Superior temporal gyrus (tissue), 1 donor: ENCODE results near the gene SQSTM1.

ENCODE experiments used
- DNase-seq: peaks from one replicate; pipeline ENCODE4 v3.0.0-alpha.2; 2016; ENCODE audit errors: extremely low spot score

The SQSTM1 gene

DNA sequence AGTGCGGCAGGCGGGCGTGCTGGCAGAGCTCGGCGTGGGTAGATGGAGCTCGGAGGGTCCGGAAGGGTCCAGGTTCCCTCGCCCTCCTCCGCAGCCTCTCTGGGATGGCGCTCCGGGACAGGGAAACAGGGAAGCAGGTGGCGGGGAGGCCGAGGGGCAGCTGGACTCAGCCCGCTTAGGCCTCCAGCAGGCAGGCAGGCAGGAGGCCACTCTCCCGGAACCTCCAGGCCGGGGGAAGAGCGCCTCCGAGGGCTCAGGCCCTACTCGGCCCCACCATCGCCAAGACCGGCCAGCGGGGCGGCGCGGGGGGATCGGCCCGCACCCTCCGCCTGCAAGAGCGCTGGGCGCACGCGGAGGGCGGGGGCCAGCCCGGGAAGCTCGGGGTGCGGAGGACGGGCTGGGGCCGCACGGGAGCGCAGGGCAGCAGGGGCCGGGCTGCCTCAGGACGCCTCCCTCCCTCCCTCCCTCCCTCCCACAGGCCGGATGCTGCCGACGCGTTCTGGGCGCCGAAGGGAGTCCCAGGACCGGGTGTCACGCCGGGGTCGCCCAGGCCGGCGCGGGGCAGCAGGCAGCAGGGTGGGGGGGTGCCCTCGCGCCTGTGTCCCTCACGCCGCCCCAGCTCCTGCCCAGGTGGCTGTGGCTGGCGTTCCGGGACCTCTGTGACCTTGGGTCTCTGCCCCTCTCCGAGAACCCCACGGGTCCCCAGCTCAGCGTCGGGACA, 15.0 kb upstream of the SQSTM1 start:
- DNase-seq = no peak

DNA sequence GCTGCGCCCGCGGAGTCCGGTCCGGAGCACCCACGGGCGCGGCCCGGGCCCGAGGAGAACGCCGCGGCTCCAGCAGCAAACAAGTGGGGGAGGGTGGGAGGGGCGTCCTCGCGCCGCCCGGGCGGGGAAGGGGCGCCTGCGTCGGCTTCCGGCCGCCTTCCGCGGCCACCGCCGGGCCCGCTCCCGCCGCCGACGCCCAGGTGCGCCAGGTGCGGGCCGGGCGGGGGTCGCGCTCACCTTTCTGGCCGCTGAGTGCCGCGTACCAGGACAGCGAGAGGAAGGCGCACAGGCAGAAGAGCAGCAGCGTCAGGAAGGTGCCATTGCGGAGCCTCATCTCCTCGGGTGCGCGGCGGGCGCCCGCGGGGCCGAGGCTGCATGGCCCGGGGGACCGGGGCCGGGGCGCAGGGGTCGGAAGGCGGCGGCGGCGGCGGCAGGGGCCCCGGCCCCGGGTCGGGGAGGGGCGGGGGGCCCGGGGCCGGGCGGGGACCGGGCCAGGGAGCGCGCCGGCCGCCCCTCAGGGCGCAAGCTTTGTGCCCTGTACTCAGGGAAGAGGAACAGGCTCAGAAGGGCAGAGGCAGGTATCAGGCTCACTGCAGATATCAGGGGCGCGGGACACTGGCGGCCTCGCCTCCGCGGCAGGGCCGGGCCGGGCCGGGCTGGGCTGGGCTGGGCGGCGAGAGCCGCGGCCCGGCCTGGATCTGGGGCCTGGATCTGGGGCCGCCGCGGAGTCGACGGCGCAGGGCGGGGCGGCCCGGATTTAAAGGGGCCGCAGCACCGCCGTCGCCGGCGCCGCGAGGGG, 14.3 kb upstream of the SQSTM1 start, which contains the start of gene MGAT4B:
Gene MGAT4B (minus strand): TSS at position 617 of the 799 bp plus-strand sequence. CDS start 283 bp downstream, at position 334.
- peak; percentile 63 for DNase-seq

GRCh38 chr5:179812135-179812825, 8.4 kb upstream of the SQSTM1 start:
- DNase-seq = no peak

DNA sequence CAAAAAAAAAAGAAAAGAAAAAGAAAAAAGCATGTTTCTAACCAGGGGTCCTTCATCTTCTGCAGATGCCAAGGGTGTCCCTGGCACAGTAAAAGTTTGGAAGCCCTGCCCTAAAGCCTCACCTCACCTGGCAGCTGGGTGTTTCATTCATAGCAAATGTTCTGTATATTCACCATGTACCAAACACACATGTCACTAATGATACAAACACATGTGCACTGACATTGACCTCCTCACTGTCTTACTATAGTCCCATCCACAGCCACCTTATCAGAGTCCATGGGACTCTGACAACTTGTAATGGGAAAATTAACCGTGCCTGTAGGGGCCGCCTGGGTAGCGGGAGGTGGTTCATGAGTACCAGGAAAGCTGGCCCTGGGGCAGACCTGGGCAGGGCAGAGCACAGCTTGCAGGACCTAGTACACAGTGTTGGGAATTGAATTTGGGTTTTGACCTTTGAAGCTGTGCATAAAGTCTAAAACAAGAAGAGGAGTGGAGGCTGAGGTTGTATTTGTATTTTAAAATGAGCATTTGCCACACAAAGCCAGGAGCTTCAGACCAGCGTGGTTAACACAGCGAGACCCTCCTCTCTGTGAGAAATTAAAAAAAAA, 7.6 kb upstream of the SQSTM1 start:
- DNase-seq = no peak

GRCh38 chr5:179814090-179814489, 6.6 kb upstream of the SQSTM1 start:
- DNase-seq = no peak

GRCh38 chr5:179815491-179816249, 5.0 kb upstream of the SQSTM1 start:
- DNase-seq = no peak

GRCh38 chr5:179816401-179816795, 4.3 kb upstream of the SQSTM1 start:
- no peak for DNase-seq

- no peak for DNase-seq
Observed at GRCh38 chr5:179816796-179817469, 3.8 kb upstream of the SQSTM1 start.

GRCh38 chr5:179817470-179817840, 3.2 kb upstream of the SQSTM1 start:
- no peak for DNase-seq

DNA sequence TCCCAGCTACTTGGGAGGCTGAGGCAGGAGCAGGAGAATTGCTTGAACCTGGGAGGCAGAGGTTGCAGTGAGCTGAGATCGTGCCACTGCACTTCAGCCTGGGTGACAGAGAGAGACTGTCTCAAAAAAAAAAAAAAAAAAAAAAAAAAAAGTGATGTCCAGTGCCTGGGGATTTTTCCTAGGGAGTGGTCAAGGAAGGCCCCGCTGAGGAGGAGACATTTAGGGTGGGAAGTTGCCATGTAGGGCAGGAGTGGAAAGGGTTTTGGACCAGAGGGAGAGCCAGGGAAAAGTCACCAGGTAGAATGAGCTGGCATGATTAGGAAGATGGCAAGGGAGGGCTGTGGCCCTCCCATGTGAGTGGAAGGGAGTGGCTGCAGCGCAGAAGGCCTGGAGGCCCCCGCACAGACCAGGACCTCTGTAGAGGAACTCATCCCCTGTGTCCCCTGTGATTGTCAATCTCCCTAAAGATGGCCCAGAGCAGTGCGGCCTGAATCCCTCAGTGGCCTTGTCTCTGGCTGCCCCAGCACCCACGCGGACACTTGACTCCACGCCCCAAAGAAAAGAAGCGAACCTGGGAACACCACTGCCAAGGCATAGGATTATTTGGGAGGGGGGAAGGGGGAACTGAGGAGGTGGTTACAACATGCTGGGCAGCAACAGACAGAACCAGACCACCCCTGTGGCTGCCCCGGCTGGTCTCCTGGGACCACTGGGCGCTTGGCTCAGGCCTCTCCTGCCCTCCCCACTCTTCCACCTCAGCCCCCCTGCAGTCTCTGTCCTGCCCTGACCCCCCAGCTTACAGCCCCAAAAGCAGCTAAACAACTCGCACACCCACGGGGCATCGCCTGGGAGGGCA, 2.6 kb upstream of the SQSTM1 start:
- DNase-seq = no peak

GRCh38 chr5:179818746-179819295, 1.9 kb upstream of the SQSTM1 start:
- DNase-seq = peak; percentile 93

GRCh38 chr5:179819296-179820126, 1.2 kb upstream of the SQSTM1 start:
- peak; percentile 70 for DNase-seq

DNA sequence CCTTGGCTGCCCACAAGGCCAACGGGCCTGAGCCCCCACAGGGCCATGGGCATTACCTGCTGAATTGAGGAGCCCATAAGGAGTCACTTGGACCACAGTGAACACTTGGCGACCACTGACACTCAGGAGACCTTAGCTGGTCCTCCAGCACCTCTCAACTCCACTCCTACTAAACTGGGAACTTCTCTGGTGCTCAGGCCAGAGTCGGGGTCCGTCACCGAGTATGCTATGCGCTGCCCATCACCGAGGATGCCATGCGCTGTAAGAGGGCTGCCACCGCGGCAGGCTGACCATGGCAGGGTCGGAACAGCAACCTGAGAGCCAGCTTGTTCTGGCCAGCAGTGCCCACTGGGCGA, 600 bp upstream of the SQSTM1 start:
- DNase-seq = peak; percentile 36

GRCh38 chr5:179821298-179822058, 773 bp downstream of the SQSTM1 start:
- DNase-seq = peak; percentile 88

- no peak for DNase-seq
Observed at GRCh38 chr5:179822059-179822432, 1.3 kb downstream of the SQSTM1 start.

DNA sequence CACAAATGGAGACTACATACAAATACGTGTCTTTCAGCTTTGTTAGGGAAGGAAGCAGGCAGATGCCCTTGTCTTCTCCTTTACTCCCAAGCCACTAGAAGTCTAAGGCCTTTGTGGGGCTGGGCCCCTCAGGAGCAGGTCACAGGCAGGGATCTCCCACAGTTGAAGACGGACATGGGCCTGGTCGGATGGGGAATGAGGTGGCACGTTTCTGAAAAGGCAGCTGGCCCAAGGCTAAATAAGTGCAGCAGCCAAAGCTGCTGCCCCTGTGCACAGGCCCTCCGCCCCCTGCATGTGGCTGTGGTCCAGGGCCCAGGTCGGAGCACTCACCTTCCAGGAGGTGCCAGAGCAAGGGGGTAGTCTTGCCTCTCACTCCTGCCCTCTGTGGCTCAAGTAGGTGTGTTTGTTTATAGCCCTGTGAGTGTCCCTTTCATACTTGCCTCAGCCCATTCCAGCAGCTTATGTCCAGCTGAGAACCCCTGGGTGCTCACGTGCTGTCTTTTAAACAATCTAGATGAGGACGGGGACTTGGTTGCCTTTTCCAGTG, 1.8 kb downstream of the SQSTM1 start:
- DNase-seq = no peak

GRCh38 chr5:179823937-179824744, 3.4 kb downstream of the SQSTM1 start:
- DNase-seq = no peak
